IMR-90 (cell line): ENCODE measurements around the gene TTC28. TPM values are rescaled to one million over a fixed set of nuclear protein-coding genes. Genes with fewer than 3 reads are reported as not detected.

ENCODE experiments used
- ATAC-seq: fragments of 200-7000 bp; cut with Tn5 transposase; 2 replicates; pipeline ENCODE4 v1.9.1; 2020; ENCODE audit warnings: low read depth, mild to moderate bottlenecking, moderate library complexity
- BruUV-seq: library from RNA; stranded (reverse); fragments of 400-500 nt; replicated peaks from 2 replicates; lab custom pipeline; 2021; lab: Mats Ljungman, UMichigan
- CTCF ChIA-PET: fragments of 300-600 bp; formaldehyde crosslinking; extraction: SDS; loops from one replicate; lab custom pipeline; 2021; ENCODE audit warnings: antibody characterized with exemption; lab: Yijun Ruan, JAX
- POLR2A ChIA-PET: fragments of 300-600 bp; sonication (Branson Sonifier 250); formaldehyde crosslinking; loops from one replicate; lab custom pipeline; 2022; ENCODE audit warnings: antibody characterized with exemption; ENCODE audit not compliant: unreplicated experiment; lab: Charles Lee
- DNase-seq: peaks from one replicate; pipeline ENCODE4 v3.0.0; 2013
- H2AFZ ChIP-seq: replicated peaks from 2 replicates; pipeline ENCODE3; 2013; ENCODE audit warnings: low read length, mild to moderate bottlenecking; ENCODE audit not compliant: poor library complexity
- H2AK5ac ChIP-seq: 2 replicates; pipeline ENCODE4 v1.6.1; 2013; ENCODE audit warnings: low read depth, low read length, inconsistent platforms
- H2AK9ac ChIP-seq: replicated peaks from 2 replicates; pipeline ENCODE3; 2013; ENCODE audit warnings: mild to moderate bottlenecking, low read depth, low read length, moderate library complexity; ENCODE audit not compliant: poor library complexity
- H2BK120ac ChIP-seq: 2 replicates; pipeline ENCODE4 v1.6.1; 2013; ENCODE audit warnings: low read depth, low read length, inconsistent platforms
- H2BK15ac ChIP-seq: 3 replicates; pipeline ENCODE4 v1.6.1; 2013; ENCODE audit warnings: low read depth, low read length, inconsistent platforms
- H2BK20ac ChIP-seq: 2 replicates; pipeline ENCODE4 v1.6.1; 2013; ENCODE audit warnings: low read depth, mild to moderate bottlenecking, inconsistent platforms, low read length, moderate library complexity
- H2BK5ac ChIP-seq: 2 replicates; pipeline ENCODE4 v1.6.1; 2013; ENCODE audit warnings: mild to moderate bottlenecking, low read depth, low read length, inconsistent platforms; ENCODE audit not compliant: poor library complexity, severe bottlenecking
- H3K14ac ChIP-seq: replicated peaks from 2 replicates; pipeline ENCODE4 v1.6.1; 2013; ENCODE audit warnings: low read depth, low read length, inconsistent platforms
- H3K18ac ChIP-seq: 2 replicates; pipeline ENCODE4 v1.6.1; 2013; ENCODE audit warnings: low read depth, low read length, control low read depth
- H3K23ac ChIP-seq: 2 replicates; pipeline ENCODE4 v1.6.1; 2013; ENCODE audit warnings: low read depth, low read length, inconsistent platforms
- H3K27ac ChIP-seq: 2 replicates; pipeline ENCODE4 v1.5.1; 2013; ENCODE audit warnings: mild to moderate bottlenecking, control low read depth, low read length; ENCODE audit not compliant: insufficient read depth
- H3K27me3 ChIP-seq: 2 replicates; pipeline ENCODE4 v1.6.1; 2013; ENCODE audit warnings: low read length; ENCODE audit not compliant: control insufficient read depth, insufficient read depth
- H3K36me3 ChIP-seq: 2 replicates; pipeline ENCODE4 v1.6.1; 2013; ENCODE audit warnings: low read length, mixed read lengths; ENCODE audit not compliant: control insufficient read depth, insufficient read depth
- H3K4ac ChIP-seq: 2 replicates; pipeline ENCODE4 v1.6.1; 2013; ENCODE audit warnings: low read depth, low read length, inconsistent platforms
- H3K4me1 ChIP-seq: 2 replicates; pipeline ENCODE4 v1.6.1; 2013; ENCODE audit warnings: low read length, mixed read lengths; ENCODE audit not compliant: control insufficient read depth, insufficient read depth
- H3K4me2 ChIP-seq: 2 replicates; pipeline ENCODE4 v1.6.1; 2013; ENCODE audit warnings: low read depth, mild to moderate bottlenecking, control low read depth, low read length, moderate library complexity
- H3K4me3 ChIP-seq: 2 replicates; pipeline ENCODE4 v1.5.1; 2013; ENCODE audit warnings: low read depth, mild to moderate bottlenecking, control low read depth, low read length, moderate library complexity; ENCODE audit not compliant: insufficient read depth
- H3K56ac ChIP-seq: 2 replicates; pipeline ENCODE4 v1.6.1; 2013; ENCODE audit warnings: low read length, inconsistent platforms; ENCODE audit not compliant: insufficient read depth; ENCODE audit errors: extremely low read depth
- H3K79me1 ChIP-seq, 2 experiments: 2 replicates each; pipeline ENCODE4 v1.6.1; 2013; ENCODE audit warnings: low read length in 2 of 2, inconsistent platforms in 1 of 2, low read depth in 1 of 2
- H3K9ac ChIP-seq: 2 replicates; pipeline ENCODE4 v1.6.1; 2013; ENCODE audit warnings: low read depth, low read length, control low read depth
- H3K9me1 ChIP-seq: 2 replicates; pipeline ENCODE4 v1.6.1; 2013; ENCODE audit warnings: low read length, inconsistent platforms; ENCODE audit not compliant: insufficient read depth
- H3K9me3 ChIP-seq: 2 replicates; pipeline ENCODE4 v1.6.1; 2013; ENCODE audit warnings: low read length; ENCODE audit not compliant: control insufficient read depth, insufficient read depth
- H4K20me1 ChIP-seq: 2 replicates; pipeline ENCODE4 v1.6.1; 2013; ENCODE audit warnings: low read length, inconsistent platforms; ENCODE audit not compliant: insufficient read depth
- H4K5ac ChIP-seq: 2 replicates; pipeline ENCODE4 v1.6.1; 2013; ENCODE audit warnings: mild to moderate bottlenecking, low read depth, low read length, control low read depth
- H4K8ac ChIP-seq, 2 experiments: 2 replicates each; pipeline ENCODE4 v1.6.1; 2013; ENCODE audit warnings: low read depth in 2 of 2, low read length in 2 of 2, control low read depth in 1 of 2, inconsistent platforms in 1 of 2
- H4K91ac ChIP-seq: 2 replicates; pipeline ENCODE4 v1.6.1; 2013; ENCODE audit warnings: low read depth, low read length, inconsistent platforms; ENCODE audit not compliant: insufficient read depth
- BHLHE40 ChIP-seq: fragments of 150-350 bp; IDR thresholded peaks from 2 replicates; pipeline ENCODE4 v1.6.1; 2016; ENCODE audit warnings: mild to moderate bottlenecking, low read depth, low read length
- CEBPB ChIP-seq: IDR thresholded peaks from 2 replicates; pipeline ENCODE4 v1.6.1; 2012; ENCODE audit warnings: low read depth, low read length, improper control_type of control experiment
- CHD1 ChIP-seq: IDR thresholded peaks from 2 replicates; pipeline ENCODE4 v1.6.1; 2012; ENCODE audit warnings: low read depth, low read length, improper control_type of control experiment
- FOS ChIP-seq: fragments of 150-350 bp; IDR thresholded peaks from 2 replicates; pipeline ENCODE4 v1.6.1; 2016; ENCODE audit warnings: low read depth, low read length
- MAFK ChIP-seq: IDR thresholded peaks from 2 replicates; pipeline ENCODE4 v1.6.1; 2012; ENCODE audit warnings: low read depth, low read length, improper control_type of control experiment
- MAZ ChIP-seq: IDR thresholded peaks from 2 replicates; pipeline ENCODE4 v1.6.1; 2012; ENCODE audit warnings: low read depth, mild to moderate bottlenecking, low read length, improper control_type of control experiment, moderate library complexity, borderline replicate concordance
- MXI1 ChIP-seq: IDR thresholded peaks from 2 replicates; pipeline ENCODE4 v1.6.1; 2012; ENCODE audit warnings: low read depth, mild to moderate bottlenecking, low read length, moderate library complexity, borderline replicate concordance
- NFE2L2 ChIP-seq: fragments of 150-350 bp; IDR thresholded peaks from 2 replicates; pipeline ENCODE4 v1.6.1; 2016; ENCODE audit warnings: low read depth, mild to moderate bottlenecking, low read length
- POLR2A ChIP-seq: IDR thresholded peaks from 2 replicates; pipeline ENCODE4 v1.6.1; 2012; ENCODE audit warnings: mild to moderate bottlenecking, low read depth, low read length
- RAD21 ChIP-seq: IDR thresholded peaks from 2 replicates; pipeline ENCODE4 v1.6.1; 2012; ENCODE audit warnings: low read length, improper control_type of control experiment
- RCOR1 ChIP-seq: IDR thresholded peaks from 2 replicates; pipeline ENCODE4 v1.6.1; 2012; ENCODE audit warnings: mild to moderate bottlenecking, low read length, improper control_type of control experiment; ENCODE audit not compliant: insufficient replicate concordance
- RFX5 ChIP-seq: IDR thresholded peaks from 2 replicates; pipeline ENCODE4 v1.8.0; 2012; ENCODE audit warnings: low read depth, mild to moderate bottlenecking, low read length, moderate library complexity
- SMC3 ChIP-seq: fragments of 150-350 bp; IDR thresholded peaks from 2 replicates; pipeline ENCODE4 v1.6.1; 2016; ENCODE audit warnings: low read depth, mild to moderate bottlenecking, antibody characterized with exemption, low read length, moderate library complexity
- WGBS, 2 experiments: methylation state at CpG; one replicate each; pipeline versions ENCODE4 v1.1.5 to v1.1.7; 2013; ENCODE audit warnings: missing lambda C conversion rate in 2 of 2; ENCODE audit not compliant: insufficient read length in 1 of 2; ENCODE audit errors: extremely low coverage in 2 of 2; 5-methylcytosine and 5-hydroxymethylcytosine counted together
- dilution Hi-C: fragments of 300-500 bp; cut with HindIII; formaldehyde crosslinking; loops from one replicate; pipeline ENCODE4 v1.14.3; 2018; ENCODE audit warnings: low sequenced_read_pairs; ENCODE audit not compliant: unreplicated experiment
- in situ Hi-C: fragments of 300-500 bp; cut with MboI; formaldehyde crosslinking; loops from 3 replicates; pipeline ENCODE4 v1.14.3; 2019; ENCODE audit warnings: low sequenced_read_pairs, inconsistent platforms, mixed read lengths
- intact Hi-C: fragments of 100-400 bp; cut with micrococcal nuclease; formaldehyde crosslinking; loops from 2 replicates; pipeline ENCODE4 v1.10.0; 2022
- polyA plus RNA-seq, 3 experiments: library from polyadenylated mRNA; depleted of rRNA; stranded (reverse); fragments of >200 nt; gene quantifications; 2 replicates each; pipeline ENCODE4 v1.2.3, GENCODE V29; 2012; ENCODE audit warnings: low replicate concordance in 1 of 3
- total RNA-seq: library from RNA; depleted of rRNA; stranded (reverse); fragments of >200 nt; gene quantifications from 2 replicates; pipeline ENCODE4 v1.2.3, GENCODE V29; 2012
- TF ChIP-seq, protein P1 (sequence below): fragments of 150-350 bp; IDR thresholded peaks from 2 replicates; pipeline ENCODE4 v1.6.1; 2016; ENCODE audit warnings: low read depth, mild to moderate bottlenecking, low read length, moderate library complexity, borderline replicate concordance
- TF ChIP-seq, protein P2 (sequence below): fragments of 150-350 bp; IDR thresholded peaks from 2 replicates; pipeline ENCODE4 v1.6.1; 2017; ENCODE audit warnings: mild to moderate bottlenecking, antibody characterized with exemption, low read length, low read depth
- TF ChIP-seq, protein P3 (sequence below): conservative IDR thresholded peaks from 2 replicates; pipeline ENCODE4 v1.5.1; 2012; ENCODE audit warnings: mild to moderate bottlenecking, low read depth, low read length, improper control_type of control experiment

TTC28 gene
- total and polyA plus RNA-seq, 2 of the 4 experiments (the other 2 are of a cell fraction) = 5.6 to 13.3 TPM

DNA sequence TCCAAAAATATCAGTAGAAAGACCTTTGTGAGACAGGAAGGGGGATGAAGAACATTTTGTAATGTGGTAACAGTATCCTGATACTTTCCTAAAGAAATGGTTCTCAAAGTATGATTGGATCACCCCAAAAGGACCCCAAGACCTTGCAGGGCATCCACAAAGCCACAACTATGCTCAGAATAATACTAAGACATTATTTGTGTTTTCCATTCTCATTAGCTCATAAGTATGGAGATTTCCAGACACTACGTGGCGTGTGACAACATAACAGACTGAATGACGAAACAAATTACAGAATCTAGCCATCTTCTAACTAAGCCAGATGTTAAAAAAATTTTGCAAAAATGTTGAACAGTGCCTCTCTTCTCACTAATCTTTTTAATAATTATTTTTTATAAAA, 37.0 kb upstream of the TTC28 start:
- no peaks in the 10 kb centered on the region for H3K9me3 ChIP-seq
- WGBS, 2 experiments = no CpG with 5 or more reads among the region's 3 CpGs
- no peaks in the 10 kb centered on the region for H4K20me1 ChIP-seq
- no TSS peak for BruUV-seq
- H3K9ac ChIP-seq = no peak overlapping the region
- no peak overlapping the region for H2AFZ ChIP-seq
- no peak overlapping the region for H2AK9ac ChIP-seq
- dilution Hi-C loops = no loop called here
- H3K14ac ChIP-seq = no peak overlapping the region
- H3K4ac ChIP-seq = no peak overlapping the region
- intact Hi-C loops = no loop called here
- no peak overlapping the region for H3K56ac ChIP-seq
- H3K4me2 ChIP-seq = no peak overlapping the region
- no peak overlapping the region for H2AK5ac ChIP-seq
- no peaks in the 10 kb centered on the region for H3K27me3 ChIP-seq
- peaks cover 3% of the 10 kb centered on the region; the same call in 1 of the 2 replicates for H3K9me1 ChIP-seq
- in situ Hi-C loops = no loop called here
- no peak overlapping the region for H3K23ac ChIP-seq
- CTCF ChIA-PET = no interaction called here
- H3K79me1 ChIP-seq = 0 out of 4 replicates have a peak, but pooled peaks cover 0 to 3% of the 10 kb centered on the region in 2 experiments
- POLR2A ChIA-PET = no interaction called here
- no peak for ATAC-seq
- H3K36me3 ChIP-seq = peaks cover 3% of the 10 kb centered on the region; the same call in 1 of the 2 replicates
- no peak overlapping the region for H2BK5ac ChIP-seq
- H3K18ac ChIP-seq = no peak overlapping the region
- TF ChIP-seq MAZ (no peak), RFX5 (no peak), NFE2L2 (no peak), BHLHE40 (no peak), FOS (no peak), SMC3 (no peak), CHD1 (no peak), RAD21 (no peak), MAFK (no peak), RCOR1 (no peak), POLR2A (no peak), CEBPB (no peak), MXI1 (no peak)
- TF ChIP-seq, protein P1, sequence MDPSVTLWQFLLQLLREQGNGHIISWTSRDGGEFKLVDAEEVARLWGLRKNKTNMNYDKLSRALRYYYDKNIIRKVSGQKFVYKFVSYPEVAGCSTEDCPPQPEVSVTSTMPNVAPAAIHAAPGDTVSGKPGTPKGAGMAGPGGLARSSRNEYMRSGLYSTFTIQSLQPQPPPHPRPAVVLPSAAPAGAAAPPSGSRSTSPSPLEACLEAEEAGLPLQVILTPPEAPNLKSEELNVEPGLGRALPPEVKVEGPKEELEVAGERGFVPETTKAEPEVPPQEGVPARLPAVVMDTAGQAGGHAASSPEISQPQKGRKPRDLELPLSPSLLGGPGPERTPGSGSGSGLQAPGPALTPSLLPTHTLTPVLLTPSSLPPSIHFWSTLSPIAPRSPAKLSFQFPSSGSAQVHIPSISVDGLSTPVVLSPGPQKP = no peak
- TF ChIP-seq, protein P2, sequence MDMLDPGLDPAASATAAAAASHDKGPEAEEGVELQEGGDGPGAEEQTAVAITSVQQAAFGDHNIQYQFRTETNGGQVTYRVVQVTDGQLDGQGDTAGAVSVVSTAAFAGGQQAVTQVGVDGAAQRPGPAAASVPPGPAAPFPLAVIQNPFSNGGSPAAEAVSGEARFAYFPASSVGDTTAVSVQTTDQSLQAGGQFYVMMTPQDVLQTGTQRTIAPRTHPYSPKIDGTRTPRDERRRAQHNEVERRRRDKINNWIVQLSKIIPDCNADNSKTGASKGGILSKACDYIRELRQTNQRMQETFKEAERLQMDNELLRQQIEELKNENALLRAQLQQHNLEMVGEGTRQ = no peak
- TF ChIP-seq, protein P3, sequence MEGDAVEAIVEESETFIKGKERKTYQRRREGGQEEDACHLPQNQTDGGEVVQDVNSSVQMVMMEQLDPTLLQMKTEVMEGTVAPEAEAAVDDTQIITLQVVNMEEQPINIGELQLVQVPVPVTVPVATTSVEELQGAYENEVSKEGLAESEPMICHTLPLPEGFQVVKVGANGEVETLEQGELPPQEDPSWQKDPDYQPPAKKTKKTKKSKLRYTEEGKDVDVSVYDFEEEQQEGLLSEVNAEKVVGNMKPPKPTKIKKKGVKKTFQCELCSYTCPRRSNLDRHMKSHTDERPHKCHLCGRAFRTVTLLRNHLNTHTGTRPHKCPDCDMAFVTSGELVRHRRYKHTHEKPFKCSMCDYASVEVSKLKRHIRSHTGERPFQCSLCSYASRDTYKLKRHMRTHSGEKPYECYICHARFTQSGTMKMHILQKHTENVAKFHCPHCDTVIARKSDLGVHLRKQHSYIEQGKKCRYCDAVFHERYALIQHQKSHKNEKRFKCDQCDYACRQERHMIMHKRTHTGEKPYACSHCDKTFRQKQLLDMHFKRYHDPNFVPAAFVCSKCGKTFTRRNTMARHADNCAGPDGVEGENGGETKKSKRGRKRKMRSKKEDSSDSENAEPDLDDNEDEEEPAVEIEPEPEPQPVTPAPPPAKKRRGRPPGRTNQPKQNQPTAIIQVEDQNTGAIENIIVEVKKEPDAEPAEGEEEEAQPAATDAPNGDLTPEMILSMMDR = no peak
- no peak overlapping the region for H4K5ac ChIP-seq
- no peak overlapping the region for H3K4me3 ChIP-seq
- H3K27ac ChIP-seq = no peak overlapping the region
- peak; percentile 21 for DNase-seq
- no peak overlapping the region for H2BK120ac ChIP-seq
- no peak overlapping the region for H4K8ac ChIP-seq
- H3K4me1 ChIP-seq = peaks cover 7% of the 10 kb centered on the region
- H4K91ac ChIP-seq = no peak overlapping the region
- H2BK15ac ChIP-seq = no peak overlapping the region
- H2BK20ac ChIP-seq = no peak overlapping the region
